Measurements from ENCODE around the gene UNC5A.

The UNC5A gene

GRCh38 chr5:176844706-176845391, 34.5 kb downstream of the UNC5A start (continued):
- TF ChIP-seq KLF8 (tag by site-specific recombination; IDR thresholded peaks at IDR 0.05) (peak; percentile 56; the same call in 1 of the 2 replicates), ZBTB48 (tag by site-specific recombination; IDR thresholded peaks at IDR 0.05) (peak; percentile 54; the same call in 1 of the 2 replicates), ZNF843 (tag by site-specific recombination; IDR thresholded peaks at IDR 0.05) (peak; percentile 55), ZNF341 (tag by site-specific recombination; IDR thresholded peaks at IDR 0.05; ENCODE audit: low read depth) (peak; percentile 70), ZFHX2 (tag by site-specific recombination; conservative IDR thresholded peaks at IDR 0.05) (peak; percentile 87), ZBTB26 (tag by site-specific recombination; optimal IDR thresholded peaks at IDR 0.05) (peak; percentile 19), PRDM10 (tag by site-specific recombination; IDR thresholded peaks at IDR 0.05) (peak; percentile 66), ZNF398 (tag by site-specific recombination; IDR thresholded peaks at IDR 0.05) (peak; percentile 99), OSR2 (tag by site-specific recombination; IDR thresholded peaks at IDR 0.05) (peak; percentile 50; the same call in 1 of the 2 replicates), SP2 (tag by site-specific recombination; IDR thresholded peaks at IDR 0.05) (peak; percentile 72), ZBTB8A (tag by site-specific recombination; IDR thresholded peaks at IDR 0.05) (peak; percentile 34; the same call in 1 of the 2 replicates), REST (tag by site-specific recombination; IDR thresholded peaks at IDR 0.05) (0 out of 2 replicates have a peak, but pooled peaks have one; percentile 14), ZNF169 (tag by site-specific recombination; IDR thresholded peaks at IDR 0.05) (no peak), ZEB2 (tag by site-specific recombination; IDR thresholded peaks at IDR 0.05) (peak; percentile 67), ZFP69B (tag by site-specific recombination; IDR thresholded peaks at IDR 0.05) (0 out of 2 replicates have a peak, but pooled peaks have one; percentile 39), ZNF629 (tag by site-specific recombination; IDR thresholded peaks at IDR 0.05) (peak; percentile 75), ZNF366 (tag by site-specific recombination; conservative IDR thresholded peaks at IDR 0.05) (peak; percentile 91), ZNF600 (tag by site-specific recombination; IDR thresholded peaks at IDR 0.05) (peak; percentile 99), GLIS1 (tag by site-specific recombination; IDR thresholded peaks at IDR 0.05) (peak; percentile 70), ZNF24 (tag by site-specific recombination; IDR thresholded peaks at IDR 0.05) (peak; percentile 41; the same call in 1 of the 2 replicates), ZBTB17 (tag by site-specific recombination; IDR thresholded peaks at IDR 0.05) (peak; percentile 93)
- TF ChIP-seq, protein P1, sequence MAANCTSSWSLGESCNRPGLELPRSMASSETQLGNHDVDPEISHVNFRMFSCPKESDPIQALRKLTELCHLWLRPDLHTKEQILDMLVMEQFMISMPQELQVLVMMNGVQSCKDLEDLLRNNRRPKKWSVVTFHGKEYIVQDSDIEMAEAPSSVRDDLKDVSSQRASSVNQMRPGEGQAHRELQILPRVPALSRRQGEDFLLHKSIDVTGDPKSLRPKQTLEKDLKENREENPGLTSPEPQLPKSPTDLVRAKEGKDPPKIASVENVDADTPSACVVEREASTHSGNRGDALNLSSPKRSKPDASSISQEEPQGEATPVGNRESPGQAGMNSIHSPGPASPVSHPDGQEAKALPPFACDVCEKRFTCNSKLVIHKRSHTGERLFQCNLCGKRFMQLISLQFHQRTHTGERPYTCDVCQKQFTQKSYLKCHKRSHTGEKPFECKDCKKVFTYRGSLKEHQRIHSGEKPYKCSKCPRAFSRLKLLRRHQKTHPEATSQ (tag by site-specific recombination; IDR thresholded peaks at IDR 0.05) = 0 out of 2 replicates have a peak, but pooled peaks have one; percentile 80
- TF ChIP-seq, protein P2, sequence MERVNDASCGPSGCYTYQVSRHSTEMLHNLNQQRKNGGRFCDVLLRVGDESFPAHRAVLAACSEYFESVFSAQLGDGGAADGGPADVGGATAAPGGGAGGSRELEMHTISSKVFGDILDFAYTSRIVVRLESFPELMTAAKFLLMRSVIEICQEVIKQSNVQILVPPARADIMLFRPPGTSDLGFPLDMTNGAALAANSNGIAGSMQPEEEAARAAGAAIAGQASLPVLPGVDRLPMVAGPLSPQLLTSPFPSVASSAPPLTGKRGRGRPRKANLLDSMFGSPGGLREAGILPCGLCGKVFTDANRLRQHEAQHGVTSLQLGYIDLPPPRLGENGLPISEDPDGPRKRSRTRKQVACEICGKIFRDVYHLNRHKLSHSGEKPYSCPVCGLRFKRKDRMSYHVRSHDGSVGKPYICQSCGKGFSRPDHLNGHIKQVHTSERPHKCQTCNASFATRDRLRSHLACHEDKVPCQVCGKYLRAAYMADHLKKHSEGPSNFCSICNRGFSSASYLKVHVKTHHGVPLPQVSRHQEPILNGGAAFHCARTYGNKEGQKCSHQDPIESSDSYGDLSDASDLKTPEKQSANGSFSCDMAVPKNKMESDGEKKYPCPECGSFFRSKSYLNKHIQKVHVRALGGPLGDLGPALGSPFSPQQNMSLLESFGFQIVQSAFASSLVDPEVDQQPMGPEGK (tag by site-specific recombination; IDR thresholded peaks at IDR 0.05) = peak; percentile 97
